ENCODE data around the gene SKAP1.

The SKAP1 gene

GRCh38 chr17:48429638-48430586, at the start of gene SKAP1:
TSS of gene SKAP1 (minus strand) at chr17:48430214.
- Mint-ChIP-seq H3K36me3 (ENCODE audit: low read depth) (peaks cover 7% of the 10 kb centered on the region), H3K4me1 (peaks cover 58% of the 10 kb centered on the region), H3K27ac (peak within 1 kb of the TSS; percentile 98), H3K9me3 (no peaks in the 10 kb centered on the region), H3K27me3 (no peaks in the 10 kb centered on the region), H3K4me3 (peak within 1 kb of the TSS; percentile 87)
- peak; percentile 56 for ATAC-seq
- peak; percentile 64 for DNase-seq

GRCh38 chr17:48479014-48479402, 49.0 kb upstream of the SKAP1 start:
- Mint-ChIP-seq H3K36me3 (ENCODE audit: low read depth) (no peaks in the 10 kb centered on the region), H3K27me3 (no peaks in the 10 kb centered on the region), H3K4me1 (peaks cover 33% of the 10 kb centered on the region), H3K9me3 (no peaks in the 10 kb centered on the region), H3K27ac (peak overlapping the region; percentile 11), H3K4me3 (no peak overlapping the region)
- no peak for DNase-seq
- ATAC-seq: no peak

GRCh38 chr17:48478224-48479013, 48.4 kb upstream of the SKAP1 start:
- DNase-seq (peak; percentile 31), ATAC-seq (peak; percentile 90)
- Mint-ChIP-seq H3K4me1 (peaks cover 27% of the 10 kb centered on the region), H3K4me3 (no peak overlapping the region), H3K9me3 (no peaks in the 10 kb centered on the region), H3K27ac (peak overlapping the region; percentile 25), H3K36me3 (ENCODE audit: low read depth) (no peaks in the 10 kb centered on the region), H3K27me3 (no peaks in the 10 kb centered on the region)

GRCh38 chr17:48477221-48477620, 47.2 kb upstream of the SKAP1 start:
- Mint-ChIP-seq H3K27me3 (no peaks in the 10 kb centered on the region), H3K27ac (no peak overlapping the region), H3K4me3 (no peak overlapping the region), H3K4me1 (peaks cover 20% of the 10 kb centered on the region), H3K9me3 (no peaks in the 10 kb centered on the region), H3K36me3 (ENCODE audit: low read depth) (no peaks in the 10 kb centered on the region)
- ATAC-seq (no peak), DNase-seq (no peak)

GRCh38 chr17:48472411-48473281, 42.6 kb upstream of the SKAP1 start:
- no peak for ATAC-seq
- no peak for DNase-seq
- Mint-ChIP-seq H3K27me3 (peaks cover 6% of the 10 kb centered on the region), H3K9me3 (no peaks in the 10 kb centered on the region), H3K27ac (no peak overlapping the region), H3K36me3 (ENCODE audit: low read depth) (no peaks in the 10 kb centered on the region), H3K4me1 (peaks cover 10% of the 10 kb centered on the region), H3K4me3 (no peak overlapping the region)

GRCh38 chr17:48471817-48472410, 41.9 kb upstream of the SKAP1 start:
- ATAC-seq (no peak), DNase-seq (no peak)
- Mint-ChIP-seq H3K27ac (no peak overlapping the region), H3K36me3 (ENCODE audit: low read depth) (no peaks in the 10 kb centered on the region), H3K4me3 (no peak overlapping the region), H3K9me3 (no peaks in the 10 kb centered on the region), H3K4me1 (peaks cover 8% of the 10 kb centered on the region), H3K27me3 (peaks cover 6% of the 10 kb centered on the region)

GRCh38 chr17:48470388-48471034, 40.5 kb upstream of the SKAP1 start:
- Mint-ChIP-seq H3K27ac (no peak overlapping the region), H3K4me3 (no peak overlapping the region), H3K27me3 (peaks cover 6% of the 10 kb centered on the region), H3K9me3 (no peaks in the 10 kb centered on the region), H3K4me1 (peaks cover 8% of the 10 kb centered on the region), H3K36me3 (ENCODE audit: low read depth) (no peaks in the 10 kb centered on the region)
- ATAC-seq (no peak), DNase-seq (no peak)

DNA sequence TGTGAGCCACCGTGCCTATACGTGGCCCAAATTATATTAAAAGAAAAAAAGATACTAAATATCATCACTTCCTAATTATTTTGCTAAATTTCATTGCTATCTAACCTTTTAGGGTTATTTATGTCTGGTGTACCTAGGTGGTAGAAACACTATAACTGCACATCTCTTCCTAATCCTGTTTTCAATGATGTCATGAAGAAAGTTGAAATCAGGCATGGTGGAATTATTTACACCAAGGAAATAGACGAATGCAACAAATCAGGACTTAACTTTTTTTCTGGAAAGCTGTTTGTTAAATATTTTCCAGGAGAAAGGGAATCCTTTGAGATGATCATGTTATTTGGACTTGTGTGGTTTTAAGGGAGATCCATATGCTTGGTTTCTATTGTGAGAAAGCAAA, 39.2 kb upstream of the SKAP1 start:
- H3K4me3 Mint-ChIP-seq: no peak overlapping the region
- H3K9me3 Mint-ChIP-seq: no peaks in the 10 kb centered on the region
- H3K27me3 Mint-ChIP-seq: peaks cover 6% of the 10 kb centered on the region
- H3K27ac Mint-ChIP-seq: no peak overlapping the region
- no peaks in the 10 kb centered on the region for H3K36me3 Mint-ChIP-seq (ENCODE audit: low read depth)
- no peak for DNase-seq
- H3K4me1 Mint-ChIP-seq: peaks cover 8% of the 10 kb centered on the region
- ATAC-seq: no peak

- DNase-seq: no peak
- Mint-ChIP-seq H3K9me3 (no peaks in the 10 kb centered on the region), H3K4me3 (no peak overlapping the region), H3K27ac (no peak overlapping the region), H3K27me3 (peaks cover 6% of the 10 kb centered on the region), H3K36me3 (ENCODE audit: low read depth) (no peaks in the 10 kb centered on the region), H3K4me1 (peaks cover 8% of the 10 kb centered on the region)
- ATAC-seq: no peak
Measured at GRCh38 chr17:48468299-48468698, 38.3 kb upstream of the SKAP1 start.

DNA sequence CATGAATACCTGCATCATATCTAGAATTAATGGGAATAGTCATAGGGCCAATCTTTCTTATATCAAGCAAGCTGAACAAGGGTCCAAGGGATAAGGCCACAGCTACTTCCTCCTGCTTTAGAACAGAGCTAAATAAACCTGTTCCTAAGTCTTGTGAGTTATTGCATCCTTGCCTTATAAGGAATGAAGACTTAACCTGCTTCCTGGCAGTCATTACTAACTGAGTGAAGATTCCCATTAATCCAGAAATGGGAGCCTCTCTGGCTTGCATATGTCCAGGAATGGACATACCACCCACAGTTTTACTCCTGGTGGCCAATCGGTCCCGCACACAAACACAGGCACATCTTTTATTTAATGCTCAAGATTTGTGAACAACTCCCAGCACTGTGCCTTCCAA, 35.9 kb upstream of the SKAP1 start:
- ATAC-seq (no peak), DNase-seq (no peak)
- Mint-ChIP-seq H3K36me3 (ENCODE audit: low read depth) (no peaks in the 10 kb centered on the region), H3K4me3 (no peak overlapping the region), H3K27me3 (peaks cover 7% of the 10 kb centered on the region), H3K4me1 (peaks cover 2% of the 10 kb centered on the region), H3K27ac (no peak overlapping the region), H3K9me3 (no peaks in the 10 kb centered on the region)

- no peaks in the 10 kb centered on the region for H3K36me3 Mint-ChIP-seq (ENCODE audit: low read depth)
- H3K4me3 Mint-ChIP-seq: no peak overlapping the region
- no peak overlapping the region for H3K27ac Mint-ChIP-seq
- DNase-seq (no peak), ATAC-seq (no peak)
- peaks cover 1% of the 10 kb centered on the region for H3K4me1 Mint-ChIP-seq
- H3K27me3 Mint-ChIP-seq: peaks cover 3% of the 10 kb centered on the region
- H3K9me3 Mint-ChIP-seq: no peaks in the 10 kb centered on the region
Measured at GRCh38 chr17:48463526-48463925, 33.5 kb upstream of the SKAP1 start.

GRCh38 chr17:48462946-48463345, 32.9 kb upstream of the SKAP1 start:
- Mint-ChIP-seq H3K9me3 (no peaks in the 10 kb centered on the region), H3K4me1 (peaks cover 1% of the 10 kb centered on the region), H3K27me3 (peaks cover 3% of the 10 kb centered on the region), H3K36me3 (ENCODE audit: low read depth) (no peaks in the 10 kb centered on the region), H3K27ac (no peak overlapping the region), H3K4me3 (no peak overlapping the region)
- ATAC-seq (no peak), DNase-seq (no peak)

GRCh38 chr17:48460052-48460451, 30.0 kb upstream of the SKAP1 start:
- Mint-ChIP-seq H3K27me3 (peaks cover 3% of the 10 kb centered on the region), H3K27ac (no peak overlapping the region), H3K4me3 (no peak overlapping the region), H3K9me3 (no peaks in the 10 kb centered on the region), H3K4me1 (peaks cover 25% of the 10 kb centered on the region), H3K36me3 (ENCODE audit: low read depth) (no peaks in the 10 kb centered on the region)
- DNase-seq: no peak
- ATAC-seq: no peak
